Endothelial cell of umbilical vein (primary cell): ENCODE data around the gene RNF32. TPM values are rescaled to one million over a fixed set of nuclear protein-coding genes. Genes with fewer than 3 reads are reported as not detected.

ENCODE experiments used
- BruUV-seq: library from RNA; stranded (reverse); fragments of 400-500 nt; replicated peaks from 2 replicates; lab custom pipeline; 2021; lab: Mats Ljungman, UMichigan
- CTCF ChIA-PET: fragments of 300-600, 350-600 bp; sonication (Branson Sonifier 250); formaldehyde crosslinking; loops from one replicate; lab custom pipeline; 2021; ENCODE audit warnings: antibody characterized with exemption, inconsistent platforms; lab: Charles Lee
- POLR2A ChIA-PET: fragments of 300-600, 350-600 bp; sonication (Branson Sonifier 250); formaldehyde crosslinking; loops from one replicate; lab custom pipeline; 2021; ENCODE audit warnings: antibody characterized with exemption, inconsistent platforms; lab: Charles Lee
- DNase-seq: peaks from one replicate; pipeline ENCODE4 v3.0.0-alpha.2; 2011; ENCODE audit warnings: low read depth, low spot score
- FAIRE-seq: peaks from 2 replicates; lab custom pipeline; 2011; peaks lifted over from hg19 to GRCh38; lab: Jason Lieb, UNC
- H2AFZ ChIP-seq: 2 replicates; pipeline ENCODE4 v1.6.0; 2012; ENCODE audit warnings: low read depth, low read length, control low read depth, inconsistent platforms
- H3K27ac ChIP-seq: 2 replicates; pipeline ENCODE4 v1.5.1; 2011; ENCODE audit warnings: low read depth, mild to moderate bottlenecking, control low read depth, low read length, moderate library complexity; ENCODE audit not compliant: insufficient read depth
- H3K27me3 ChIP-seq, 2 experiments: 2 replicates each; pipeline versions ENCODE4 v1.6.0 to v1.6.1; 2011; ENCODE audit warnings: low read length in 2 of 2, mixed read lengths in 1 of 2; ENCODE audit not compliant: control insufficient read depth in 2 of 2, insufficient read depth in 2 of 2
- H3K36me3 ChIP-seq, 2 experiments: 2 replicates in 1 of 2; 3 replicates in 1 of 2; pipeline ENCODE4 v1.5.1; 2011; ENCODE audit warnings: low read length in 2 of 2, mild to moderate bottlenecking in 1 of 2, moderate library complexity in 1 of 2; ENCODE audit not compliant: control insufficient read depth in 2 of 2, insufficient read depth in 2 of 2; ENCODE audit errors: extremely low read depth in 1 of 2
- H3K4me1 ChIP-seq: 3 replicates; pipeline ENCODE4 v1.5.1; 2011; ENCODE audit warnings: mild to moderate bottlenecking, low read length; ENCODE audit not compliant: control insufficient read depth, insufficient read depth; ENCODE audit errors: extremely low read depth
- H3K4me2 ChIP-seq: 2 replicates; pipeline ENCODE4 v1.6.1; 2011; ENCODE audit warnings: low read length, control low read depth, mixed read lengths; ENCODE audit not compliant: insufficient read depth
- H3K4me3 ChIP-seq, 3 experiments: fragments of 200-600 bp in 1 of 3; sonication (generic), shearing (Covaris generic) in 1 of 3; replicated peaks in 1 of 3; 2 replicates each; pipeline ENCODE4 v1.5.1; 2011 to 2016; ENCODE audit warnings: control low read depth in 3 of 3, low read length in 3 of 3, mild to moderate bottlenecking in 2 of 3, inconsistent platforms in 1 of 3, low read depth in 1 of 3, moderate library complexity in 1 of 3; ENCODE audit not compliant: insufficient read depth in 1 of 3
- H3K79me2 ChIP-seq: 2 replicates; pipeline ENCODE4 v1.6.0; 2012; ENCODE audit warnings: low read length, inconsistent platforms; ENCODE audit not compliant: control insufficient read depth, insufficient read depth
- H3K9ac ChIP-seq: replicated peaks from 2 replicates; pipeline ENCODE3; 2011; ENCODE audit warnings: low read length, control low read depth; ENCODE audit not compliant: insufficient read depth; ENCODE audit errors: extremely low read depth
- H3K9me1 ChIP-seq: replicated peaks from 3 replicates; pipeline ENCODE4 v1.6.0; 2011; ENCODE audit warnings: mild to moderate bottlenecking, low read length; ENCODE audit not compliant: control insufficient read depth, insufficient read depth; ENCODE audit errors: extremely low read depth
- H3K9me3 ChIP-seq: replicated peaks from 2 replicates; pipeline ENCODE4 v1.5.1; 2012; ENCODE audit warnings: low read length, inconsistent platforms; ENCODE audit not compliant: control insufficient read depth, insufficient read depth
- H4K20me1 ChIP-seq: replicated peaks from 2 replicates; pipeline ENCODE3; 2011; ENCODE audit warnings: mild to moderate bottlenecking, low read length; ENCODE audit not compliant: control insufficient read depth, insufficient read depth; ENCODE audit errors: extremely low read depth
- CTCF ChIP-seq, 2 donors: IDR thresholded peaks; 1 replicate in 1 of 2; 2 replicates in 1 of 2; pipeline ENCODE4 v1.5.1; 2011; ENCODE audit warnings: low read length in 2 of 2, mild to moderate bottlenecking in 2 of 2, moderate library complexity in 2 of 2, control low read depth in 1 of 2, inconsistent platforms in 1 of 2, low read depth in 1 of 2; ENCODE audit not compliant: insufficient read depth in 1 of 2; ENCODE audit errors: extremely low read depth in 1 of 2
- EZH2 ChIP-seq: IDR thresholded peaks from 2 replicates; pipeline ENCODE4 v1.6.1; 2012; ENCODE audit warnings: borderline replicate concordance, low read depth, mild to moderate bottlenecking, moderate library complexity, low read length, inconsistent platforms; ENCODE audit not compliant: severe bottlenecking
- FOS ChIP-seq: IDR thresholded peaks from 2 replicates; pipeline ENCODE4 v1.6.1; 2011; ENCODE audit warnings: mild to moderate bottlenecking, low read length, moderate library complexity, borderline replicate concordance; ENCODE audit not compliant: insufficient read depth
- GATA2 ChIP-seq: IDR thresholded peaks from 2 replicates; pipeline ENCODE4 v1.7.0; 2011; ENCODE audit warnings: low read depth, mild to moderate bottlenecking, moderate library complexity, mixed read lengths, low read length; ENCODE audit not compliant: insufficient read length, insufficient read depth
- JUN ChIP-seq: IDR thresholded peaks from 2 replicates; pipeline ENCODE4 v1.6.1; 2011; ENCODE audit warnings: borderline replicate concordance, low read depth; ENCODE audit not compliant: insufficient read length, insufficient read depth
- MAX ChIP-seq: IDR thresholded peaks from 2 replicates; pipeline ENCODE4 v1.6.1; 2011; ENCODE audit not compliant: insufficient read depth, insufficient read length
- MYC ChIP-seq: IDR thresholded peaks from one replicate; pipeline ENCODE4 v1.6.1; 2011; ENCODE audit warnings: mild to moderate bottlenecking, low read depth, low read length
- POLR2A ChIP-seq: IDR thresholded peaks from 2 replicates; pipeline ENCODE4 v1.6.1; 2012; ENCODE audit warnings: low read depth, mild to moderate bottlenecking, control low read depth, low read length
- POLR2AphosphoS5 ChIP-seq: IDR thresholded peaks from 2 replicates; pipeline ENCODE4 v1.6.1; 2012; ENCODE audit warnings: low read depth, mild to moderate bottlenecking, control low read depth, low read length, moderate library complexity; ENCODE audit not compliant: insufficient read depth
- dilution Hi-C: fragments of 300-500 bp; cut with MboI; formaldehyde crosslinking; loops from one replicate; pipeline ENCODE4 v1.15.0; 2019; ENCODE audit warnings: low sequenced_read_pairs; ENCODE audit not compliant: extremely low pct_ligation_motif_present
- intact Hi-C: fragments of 100-400 bp; cut with micrococcal nuclease; formaldehyde crosslinking; loops from one replicate; pipeline ENCODE4 v1.10.0; 2022
- polyA plus RNA-seq, 4 experiments: library from polyadenylated mRNA; depleted of rRNA in 3 of 4; stranded (reverse) in 3 of 4; unstranded in 1 of 4; fragments of >200 nt; gene quantifications; 2 replicates each; pipeline versions ENCODE4 v1.2.1 to v1.2.3, GENCODE V29; 2011 to 2012; ENCODE audit warnings: missing spikeins in 1 of 4
- total RNA-seq: library from RNA; stranded (reverse); gene quantifications from 2 replicates; pipeline ENCODE4 v1.2.3, GENCODE V29; 2021

Gene RNF32
- total and polyA plus RNA-seq, 2 donors (not counting 3 experiments of a cell fraction or from before 2014, with no cell fraction given) = 0.14 TPM; not detected in 1

GRCh38 chr7:156625580-156625979 is 15.0 kb upstream of the RNF32 start:
- TF ChIP-seq JUN (no peak), POLR2AphosphoS5 (no peak), MAX (no peak), POLR2A (no peak), GATA2 (no peak), CTCF (IDR thresholded peaks at IDR 0.05; ENCODE audit: extremely low read depth in 1 of 2, insufficient read depth in 1 of 2, low read depth in 1 of 2, low read length in 2 of 2) (no peak), FOS (no peak), MYC (no peak), EZH2 (no peak)
- Histone ChIP-seq H2AFZ (no peak overlapping the region), H3K79me2 (no peaks in the 10 kb centered on the region), H3K4me1 (no peaks in the 10 kb centered on the region), H3K36me3 (no peaks in the 10 kb centered on the region), H3K9me1 (no peaks in the 10 kb centered on the region), H3K4me3 (no peak overlapping the region), H3K9ac (no peak overlapping the region), H4K20me1 (no peaks in the 10 kb centered on the region), H3K27me3 (no peaks in the 10 kb centered on the region), H3K4me2 (no peak overlapping the region), H3K27ac (no peak overlapping the region), H3K9me3 (no peaks in the 10 kb centered on the region)
- dilution Hi-C loops = no loop called here
- DNase-seq (no peak), FAIRE-seq (no peak)
- ChIA-PET POLR2A (no interaction called here), CTCF (no interaction called here)
- intact Hi-C loops = no loop called here
- no TSS peak for BruUV-seq
